HepG2 (cell line): ENCODE measurements around the gene FNDC3B. TPM values are rescaled to one million over a fixed set of nuclear protein-coding genes. Genes with fewer than 3 reads are reported as not detected.

Experiments
- AGO2 ChIP-seq: fragments of 200-400 bp; formaldehyde crosslinking; optimal IDR thresholded peaks from 2 replicates; pipeline ENCODE3; 2017; ENCODE audit warnings: mild to moderate bottlenecking, low read depth, low read length, moderate library complexity
- BRD4 ChIP-seq: sonication (generic); formaldehyde crosslinking; IDR thresholded peaks from 2 replicates; pipeline ENCODE4 v1.4.0; 2020; ENCODE audit warnings: missing genetic modification reagents
- HES4 ChIP-seq: sonication (generic); formaldehyde crosslinking; IDR thresholded peaks from 2 replicates; pipeline ENCODE4 v1.9.0; 2021; ENCODE audit warnings: mild to moderate bottlenecking, missing genetic modification reagents, borderline replicate concordance
- NFYC ChIP-seq: IDR thresholded peaks from 2 replicates; pipeline ENCODE4 v1.6.1; 2016; ENCODE audit warnings: missing genetic modification reagents, missing compliant biosample characterization
- SRF ChIP-seq: IDR thresholded peaks from 2 replicates; pipeline ENCODE4 v1.6.1; 2011; ENCODE audit warnings: mild to moderate bottlenecking, low read depth, low read length, moderate library complexity
- ZFP36 ChIP-seq: fragments of 150-350 bp; IDR thresholded peaks from 2 replicates; pipeline ENCODE4 v1.6.1; 2018; ENCODE audit warnings: borderline replicate concordance, low read length, low read depth; ENCODE audit not compliant: partially characterized antibody
- ZMYM3 ChIP-seq: sonication (generic); formaldehyde crosslinking; IDR thresholded peaks from 2 replicates; pipeline ENCODE4 v1.5.1; 2020; ENCODE audit warnings: mild to moderate bottlenecking, missing genetic modification reagents
- ZNF460 ChIP-seq: sonication (generic); formaldehyde crosslinking; IDR thresholded peaks from 2 replicates; pipeline ENCODE4 v1.5.1; 2020; ENCODE audit warnings: missing genetic modification reagents, mild to moderate bottlenecking, borderline replicate concordance
- polyA plus RNA-seq, 8 experiments: library from polyadenylated mRNA; depleted of rRNA in 3 of 8; stranded (reverse) in 7 of 8; unstranded in 1 of 8; fragments of >200 nt; fragmentation: Illumina TruSeq in 4 of 8; extraction: Trizol in 4 of 8; gene quantifications; 2 replicates each; pipeline versions ENCODE4 v1.2.1 to v1.2.3, GENCODE V29; 2011 to 2016; ENCODE audit warnings: low read depth in 4 of 8, missing spikeins in 1 of 8, mixed read lengths in 1 of 8; ENCODE audit not compliant: insufficient read depth in 1 of 8
- total RNA-seq, 5 experiments: library from RNA; depleted of rRNA; stranded (reverse); fragments of >200 nt; fragmentation: Illumina TruSeq; extraction: Trizol; gene quantifications; 2 replicates each; pipeline ENCODE4 v1.2.3, GENCODE V29; 2016; ENCODE audit warnings: low read depth in 1 of 5
- TF ChIP-seq, protein P1 (sequence below), 2 experiments: sonication (generic) in 1 of 2; formaldehyde crosslinking in 1 of 2; IDR thresholded peaks; 2 replicates each; pipeline versions ENCODE4 v1.6.1 to v1.9.0; 2014 to 2022; ENCODE audit warnings: antibody characterized with exemption in 1 of 2, borderline replicate concordance in 1 of 2, inconsistent platforms in 1 of 2, low read depth in 1 of 2, missing genetic modification reagents in 1 of 2
- TF ChIP-seq, protein P2 (sequence below): sonication (generic); formaldehyde crosslinking; IDR thresholded peaks from 2 replicates; pipeline ENCODE4 v1.4.0; 2020; ENCODE audit warnings: missing genetic modification reagents
- TF ChIP-seq, protein P3 (sequence below): sonication (generic); formaldehyde crosslinking; conservative IDR thresholded peaks from 2 replicates; pipeline ENCODE4 v1.5.0; 2020; ENCODE audit warnings: missing genetic modification reagents
- TF ChIP-seq, protein P4 (sequence below): sonication (generic); formaldehyde crosslinking; IDR thresholded peaks from 2 replicates; pipeline ENCODE4 v1.5.0; 2020; ENCODE audit warnings: mild to moderate bottlenecking, missing genetic modification reagents
- TF ChIP-seq, protein P5 (sequence below): fragments of 450-650 bp; IDR thresholded peaks from 2 replicates; pipeline ENCODE4 v1.6.1; 2017; ENCODE audit warnings: mild to moderate bottlenecking

FNDC3B gene
- total and polyA plus RNA-seq, 2 of the 13 experiments (the other 11 are each of a cell fraction or from before 2014, with no cell fraction given): 74.8 to 103 TPM

DNA sequence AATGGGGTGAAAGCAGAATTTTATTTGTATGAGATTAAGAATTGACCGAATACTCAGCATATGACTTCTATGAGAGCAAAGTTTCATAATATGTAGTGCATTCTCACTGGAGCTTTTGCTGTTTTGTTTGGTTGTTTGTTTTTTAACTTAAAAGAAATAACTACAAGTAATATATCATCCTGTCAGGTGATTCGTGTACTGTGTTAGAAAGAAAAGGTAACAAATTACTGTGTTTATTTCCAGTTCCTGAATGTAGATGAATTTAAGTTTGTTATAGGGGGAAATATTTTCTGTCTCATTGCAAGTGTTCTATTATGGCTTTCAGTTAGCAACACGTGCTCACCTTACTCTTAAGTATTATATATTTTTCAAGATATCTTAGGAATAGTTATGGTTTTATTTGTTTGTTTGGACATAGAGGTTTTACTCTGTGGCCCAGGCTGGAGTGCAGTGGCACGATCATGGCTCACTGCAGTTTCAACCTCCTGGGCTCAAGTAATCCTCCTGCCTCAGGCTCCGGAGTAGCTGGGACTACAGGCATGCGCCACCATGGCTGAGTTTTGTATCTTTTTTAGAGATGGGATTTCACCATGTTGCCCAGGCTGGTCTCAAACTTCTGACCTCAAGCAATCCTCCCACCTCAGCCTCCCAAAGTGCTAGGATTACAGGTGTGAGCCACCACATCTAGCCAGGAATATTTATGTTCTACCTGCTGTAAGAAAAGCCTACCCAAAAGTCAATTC is 125.4 kb downstream of the FNDC3B start (continued):
- TF ChIP-seq, protein P1, sequence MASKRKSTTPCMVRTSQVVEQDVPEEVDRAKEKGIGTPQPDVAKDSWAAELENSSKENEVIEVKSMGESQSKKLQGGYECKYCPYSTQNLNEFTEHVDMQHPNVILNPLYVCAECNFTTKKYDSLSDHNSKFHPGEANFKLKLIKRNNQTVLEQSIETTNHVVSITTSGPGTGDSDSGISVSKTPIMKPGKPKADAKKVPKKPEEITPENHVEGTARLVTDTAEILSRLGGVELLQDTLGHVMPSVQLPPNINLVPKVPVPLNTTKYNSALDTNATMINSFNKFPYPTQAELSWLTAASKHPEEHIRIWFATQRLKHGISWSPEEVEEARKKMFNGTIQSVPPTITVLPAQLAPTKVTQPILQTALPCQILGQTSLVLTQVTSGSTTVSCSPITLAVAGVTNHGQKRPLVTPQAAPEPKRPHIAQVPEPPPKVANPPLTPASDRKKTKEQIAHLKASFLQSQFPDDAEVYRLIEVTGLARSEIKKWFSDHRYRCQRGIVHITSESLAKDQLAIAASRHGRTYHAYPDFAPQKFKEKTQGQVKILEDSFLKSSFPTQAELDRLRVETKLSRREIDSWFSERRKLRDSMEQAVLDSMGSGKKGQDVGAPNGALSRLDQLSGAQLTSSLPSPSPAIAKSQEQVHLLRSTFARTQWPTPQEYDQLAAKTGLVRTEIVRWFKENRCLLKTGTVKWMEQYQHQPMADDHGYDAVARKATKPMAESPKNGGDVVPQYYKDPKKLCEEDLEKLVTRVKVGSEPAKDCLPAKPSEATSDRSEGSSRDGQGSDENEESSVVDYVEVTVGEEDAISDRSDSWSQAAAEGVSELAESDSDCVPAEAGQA (IDR thresholded peaks at IDR 0.05; ENCODE audit: low read depth): no peak
- TF ChIP-seq, protein P1 (CRISPR knock-in tag; IDR thresholded peaks at IDR 0.05; ENCODE audit: borderline replicate concordance): no peak
- TF ChIP-seq NFYC (CRISPR knock-in tag) (no peak), SRF (no peak), HES4 (CRISPR knock-in tag) (no peak), ZNF460 (CRISPR knock-in tag) (peak; percentile 39; the same call in 1 of the 2 replicates), ZMYM3 (CRISPR knock-in tag) (0 out of 2 replicates have a peak, but pooled peaks have one; percentile 17), BRD4 (CRISPR knock-in tag) (no peak), ZFP36 (no peak), AGO2 (peak; percentile 52)
- TF ChIP-seq, protein P2, sequence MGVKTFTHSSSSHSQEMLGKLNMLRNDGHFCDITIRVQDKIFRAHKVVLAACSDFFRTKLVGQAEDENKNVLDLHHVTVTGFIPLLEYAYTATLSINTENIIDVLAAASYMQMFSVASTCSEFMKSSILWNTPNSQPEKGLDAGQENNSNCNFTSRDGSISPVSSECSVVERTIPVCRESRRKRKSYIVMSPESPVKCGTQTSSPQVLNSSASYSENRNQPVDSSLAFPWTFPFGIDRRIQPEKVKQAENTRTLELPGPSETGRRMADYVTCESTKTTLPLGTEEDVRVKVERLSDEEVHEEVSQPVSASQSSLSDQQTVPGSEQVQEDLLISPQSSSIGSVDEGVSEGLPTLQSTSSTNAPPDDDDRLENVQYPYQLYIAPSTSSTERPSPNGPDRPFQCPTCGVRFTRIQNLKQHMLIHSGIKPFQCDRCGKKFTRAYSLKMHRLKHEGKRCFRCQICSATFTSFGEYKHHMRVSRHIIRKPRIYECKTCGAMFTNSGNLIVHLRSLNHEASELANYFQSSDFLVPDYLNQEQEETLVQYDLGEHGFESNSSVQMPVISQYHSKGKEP (CRISPR knock-in tag): no peak
- TF ChIP-seq, protein P3, sequence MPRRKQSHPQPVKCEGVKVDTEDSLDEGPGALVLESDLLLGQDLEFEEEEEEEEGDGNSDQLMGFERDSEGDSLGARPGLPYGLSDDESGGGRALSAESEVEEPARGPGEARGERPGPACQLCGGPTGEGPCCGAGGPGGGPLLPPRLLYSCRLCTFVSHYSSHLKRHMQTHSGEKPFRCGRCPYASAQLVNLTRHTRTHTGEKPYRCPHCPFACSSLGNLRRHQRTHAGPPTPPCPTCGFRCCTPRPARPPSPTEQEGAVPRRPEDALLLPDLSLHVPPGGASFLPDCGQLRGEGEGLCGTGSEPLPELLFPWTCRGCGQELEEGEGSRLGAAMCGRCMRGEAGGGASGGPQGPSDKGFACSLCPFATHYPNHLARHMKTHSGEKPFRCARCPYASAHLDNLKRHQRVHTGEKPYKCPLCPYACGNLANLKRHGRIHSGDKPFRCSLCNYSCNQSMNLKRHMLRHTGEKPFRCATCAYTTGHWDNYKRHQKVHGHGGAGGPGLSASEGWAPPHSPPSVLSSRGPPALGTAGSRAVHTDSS (CRISPR knock-in tag): no peak
- TF ChIP-seq, protein P4, sequence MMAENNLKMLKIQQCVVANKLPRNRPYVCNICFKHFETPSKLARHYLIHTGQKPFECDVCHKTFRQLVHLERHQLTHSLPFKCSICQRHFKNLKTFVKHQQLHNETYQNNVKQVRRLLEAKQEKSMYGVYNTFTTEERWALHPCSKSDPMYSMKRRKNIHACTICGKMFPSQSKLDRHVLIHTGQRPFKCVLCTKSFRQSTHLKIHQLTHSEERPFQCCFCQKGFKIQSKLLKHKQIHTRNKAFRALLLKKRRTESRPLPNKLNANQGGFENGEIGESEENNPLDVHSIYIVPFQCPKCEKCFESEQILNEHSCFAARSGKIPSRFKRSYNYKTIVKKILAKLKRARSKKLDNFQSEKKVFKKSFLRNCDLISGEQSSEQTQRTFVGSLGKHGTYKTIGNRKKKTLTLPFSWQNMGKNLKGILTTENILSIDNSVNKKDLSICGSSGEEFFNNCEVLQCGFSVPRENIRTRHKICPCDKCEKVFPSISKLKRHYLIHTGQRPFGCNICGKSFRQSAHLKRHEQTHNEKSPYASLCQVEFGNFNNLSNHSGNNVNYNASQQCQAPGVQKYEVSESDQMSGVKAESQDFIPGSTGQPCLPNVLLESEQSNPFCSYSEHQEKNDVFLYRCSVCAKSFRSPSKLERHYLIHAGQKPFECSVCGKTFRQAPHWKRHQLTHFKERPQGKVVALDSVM (CRISPR knock-in tag): peak; percentile 19; the same call in 1 of the 2 replicates
- TF ChIP-seq, protein P5, sequence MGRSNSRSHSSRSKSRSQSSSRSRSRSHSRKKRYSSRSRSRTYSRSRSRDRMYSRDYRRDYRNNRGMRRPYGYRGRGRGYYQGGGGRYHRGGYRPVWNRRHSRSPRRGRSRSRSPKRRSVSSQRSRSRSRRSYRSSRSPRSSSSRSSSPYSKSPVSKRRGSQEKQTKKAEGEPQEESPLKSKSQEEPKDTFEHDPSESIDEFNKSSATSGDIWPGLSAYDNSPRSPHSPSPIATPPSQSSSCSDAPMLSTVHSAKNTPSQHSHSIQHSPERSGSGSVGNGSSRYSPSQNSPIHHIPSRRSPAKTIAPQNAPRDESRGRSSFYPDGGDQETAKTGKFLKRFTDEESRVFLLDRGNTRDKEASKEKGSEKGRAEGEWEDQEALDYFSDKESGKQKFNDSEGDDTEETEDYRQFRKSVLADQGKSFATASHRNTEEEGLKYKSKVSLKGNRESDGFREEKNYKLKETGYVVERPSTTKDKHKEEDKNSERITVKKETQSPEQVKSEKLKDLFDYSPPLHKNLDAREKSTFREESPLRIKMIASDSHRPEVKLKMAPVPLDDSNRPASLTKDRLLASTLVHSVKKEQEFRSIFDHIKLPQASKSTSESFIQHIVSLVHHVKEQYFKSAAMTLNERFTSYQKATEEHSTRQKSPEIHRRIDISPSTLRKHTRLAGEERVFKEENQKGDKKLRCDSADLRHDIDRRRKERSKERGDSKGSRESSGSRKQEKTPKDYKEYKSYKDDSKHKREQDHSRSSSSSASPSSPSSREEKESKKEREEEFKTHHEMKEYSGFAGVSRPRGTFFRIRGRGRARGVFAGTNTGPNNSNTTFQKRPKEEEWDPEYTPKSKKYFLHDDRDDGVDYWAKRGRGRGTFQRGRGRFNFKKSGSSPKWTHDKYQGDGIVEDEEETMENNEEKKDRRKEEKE: no peak
